ENCODE results near the gene ZNF512B.
"Not testable (repeated sequence)": the region's sequence is repeated elsewhere in the genome, so short reads cannot be mapped to it uniquely, and the experiment has no call there.

DNA sequence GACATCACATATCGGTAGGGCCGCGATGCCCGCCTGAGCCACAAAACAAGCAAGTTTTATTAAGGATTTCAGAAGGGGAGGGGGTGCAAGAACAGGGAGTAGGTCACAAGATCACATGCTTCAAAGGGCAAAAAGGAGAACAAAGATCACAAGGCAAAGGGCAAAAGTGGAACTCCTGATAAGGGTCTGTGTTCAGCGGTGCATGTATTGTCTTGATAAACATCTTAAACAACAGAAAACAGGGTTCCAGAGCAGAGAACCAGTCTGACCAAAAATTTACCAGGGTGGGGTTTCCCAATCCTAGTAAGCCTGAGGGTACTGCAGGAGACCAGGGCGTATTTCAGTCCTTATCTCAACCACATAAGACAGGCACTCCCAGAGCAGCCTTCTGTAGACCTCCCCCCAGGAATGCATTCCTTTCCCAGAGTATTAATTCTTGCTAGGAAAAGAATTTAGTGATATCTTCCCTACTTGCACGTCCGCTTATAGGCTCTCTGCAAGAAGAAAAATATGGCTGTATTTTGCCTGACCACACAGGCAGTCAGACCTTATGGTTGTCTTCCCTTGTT is 53.3 kb downstream of the ZNF512B start:
- TF ChIP-seq, protein P1, sequence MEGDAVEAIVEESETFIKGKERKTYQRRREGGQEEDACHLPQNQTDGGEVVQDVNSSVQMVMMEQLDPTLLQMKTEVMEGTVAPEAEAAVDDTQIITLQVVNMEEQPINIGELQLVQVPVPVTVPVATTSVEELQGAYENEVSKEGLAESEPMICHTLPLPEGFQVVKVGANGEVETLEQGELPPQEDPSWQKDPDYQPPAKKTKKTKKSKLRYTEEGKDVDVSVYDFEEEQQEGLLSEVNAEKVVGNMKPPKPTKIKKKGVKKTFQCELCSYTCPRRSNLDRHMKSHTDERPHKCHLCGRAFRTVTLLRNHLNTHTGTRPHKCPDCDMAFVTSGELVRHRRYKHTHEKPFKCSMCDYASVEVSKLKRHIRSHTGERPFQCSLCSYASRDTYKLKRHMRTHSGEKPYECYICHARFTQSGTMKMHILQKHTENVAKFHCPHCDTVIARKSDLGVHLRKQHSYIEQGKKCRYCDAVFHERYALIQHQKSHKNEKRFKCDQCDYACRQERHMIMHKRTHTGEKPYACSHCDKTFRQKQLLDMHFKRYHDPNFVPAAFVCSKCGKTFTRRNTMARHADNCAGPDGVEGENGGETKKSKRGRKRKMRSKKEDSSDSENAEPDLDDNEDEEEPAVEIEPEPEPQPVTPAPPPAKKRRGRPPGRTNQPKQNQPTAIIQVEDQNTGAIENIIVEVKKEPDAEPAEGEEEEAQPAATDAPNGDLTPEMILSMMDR (IDR thresholded peaks at IDR 0.05): not testable (repeated sequence)
- not testable (repeated sequence) for TF ChIP-seq POLR2A (IDR thresholded peaks at IDR 0.05)
